Endothelial cell of umbilical vein (primary cell): Measurements from ENCODE around the gene GTSE1. TPM values are rescaled to one million over a fixed set of nuclear protein-coding genes. Genes with fewer than 3 reads are reported as not detected.

Source experiments
- BruUV-seq: library from RNA; stranded (reverse); fragments of 400-500 nt; replicated peaks from 2 replicates; lab custom pipeline; 2021; lab: Mats Ljungman, UMichigan
- CTCF ChIA-PET: fragments of 300-600, 350-600 bp; sonication (Branson Sonifier 250); formaldehyde crosslinking; loops from one replicate; lab custom pipeline; 2021; ENCODE audit warnings: antibody characterized with exemption, inconsistent platforms; lab: Charles Lee
- POLR2A ChIA-PET: fragments of 300-600, 350-600 bp; sonication (Branson Sonifier 250); formaldehyde crosslinking; loops from one replicate; lab custom pipeline; 2021; ENCODE audit warnings: antibody characterized with exemption, inconsistent platforms; lab: Charles Lee
- DNase-seq: peaks from one replicate; pipeline ENCODE4 v3.0.0-alpha.2; 2011; ENCODE audit warnings: low read depth, low spot score
- FAIRE-seq: peaks from 2 replicates; lab custom pipeline; 2011; peaks lifted over from hg19 to GRCh38; lab: Jason Lieb, UNC
- H2AFZ ChIP-seq: 2 replicates; pipeline ENCODE4 v1.6.0; 2012; ENCODE audit warnings: low read depth, low read length, control low read depth, inconsistent platforms
- H3K27ac ChIP-seq: 2 replicates; pipeline ENCODE4 v1.5.1; 2011; ENCODE audit warnings: low read depth, mild to moderate bottlenecking, control low read depth, low read length, moderate library complexity; ENCODE audit not compliant: insufficient read depth
- H3K27me3 ChIP-seq, 2 experiments: 2 replicates each; pipeline versions ENCODE4 v1.6.0 to v1.6.1; 2011; ENCODE audit warnings: low read length in 2 of 2, mixed read lengths in 1 of 2; ENCODE audit not compliant: control insufficient read depth in 2 of 2, insufficient read depth in 2 of 2
- H3K36me3 ChIP-seq, 2 experiments: 2 replicates in 1 of 2; 3 replicates in 1 of 2; pipeline ENCODE4 v1.5.1; 2011; ENCODE audit warnings: low read length in 2 of 2, mild to moderate bottlenecking in 1 of 2, moderate library complexity in 1 of 2; ENCODE audit not compliant: control insufficient read depth in 2 of 2, insufficient read depth in 2 of 2; ENCODE audit errors: extremely low read depth in 1 of 2
- H3K4me1 ChIP-seq: 3 replicates; pipeline ENCODE4 v1.5.1; 2011; ENCODE audit warnings: mild to moderate bottlenecking, low read length; ENCODE audit not compliant: control insufficient read depth, insufficient read depth; ENCODE audit errors: extremely low read depth
- H3K4me2 ChIP-seq: 2 replicates; pipeline ENCODE4 v1.6.1; 2011; ENCODE audit warnings: low read length, control low read depth, mixed read lengths; ENCODE audit not compliant: insufficient read depth
- H3K4me3 ChIP-seq, 3 experiments: fragments of 200-600 bp in 1 of 3; sonication (generic), shearing (Covaris generic) in 1 of 3; replicated peaks in 1 of 3; 2 replicates each; pipeline ENCODE4 v1.5.1; 2011 to 2016; ENCODE audit warnings: control low read depth in 3 of 3, low read length in 3 of 3, mild to moderate bottlenecking in 2 of 3, inconsistent platforms in 1 of 3, low read depth in 1 of 3, moderate library complexity in 1 of 3; ENCODE audit not compliant: insufficient read depth in 1 of 3
- H3K79me2 ChIP-seq: 2 replicates; pipeline ENCODE4 v1.6.0; 2012; ENCODE audit warnings: low read length, inconsistent platforms; ENCODE audit not compliant: control insufficient read depth, insufficient read depth
- H3K9ac ChIP-seq: replicated peaks from 2 replicates; pipeline ENCODE3; 2011; ENCODE audit warnings: low read length, control low read depth; ENCODE audit not compliant: insufficient read depth; ENCODE audit errors: extremely low read depth
- H3K9me1 ChIP-seq: replicated peaks from 3 replicates; pipeline ENCODE4 v1.6.0; 2011; ENCODE audit warnings: mild to moderate bottlenecking, low read length; ENCODE audit not compliant: control insufficient read depth, insufficient read depth; ENCODE audit errors: extremely low read depth
- H3K9me3 ChIP-seq: replicated peaks from 2 replicates; pipeline ENCODE4 v1.5.1; 2012; ENCODE audit warnings: low read length, inconsistent platforms; ENCODE audit not compliant: control insufficient read depth, insufficient read depth
- H4K20me1 ChIP-seq: replicated peaks from 2 replicates; pipeline ENCODE3; 2011; ENCODE audit warnings: mild to moderate bottlenecking, low read length; ENCODE audit not compliant: control insufficient read depth, insufficient read depth; ENCODE audit errors: extremely low read depth
- EZH2 ChIP-seq: IDR thresholded peaks from 2 replicates; pipeline ENCODE4 v1.6.1; 2012; ENCODE audit warnings: borderline replicate concordance, low read depth, mild to moderate bottlenecking, moderate library complexity, low read length, inconsistent platforms; ENCODE audit not compliant: severe bottlenecking
- FOS ChIP-seq: IDR thresholded peaks from 2 replicates; pipeline ENCODE4 v1.6.1; 2011; ENCODE audit warnings: mild to moderate bottlenecking, low read length, moderate library complexity, borderline replicate concordance; ENCODE audit not compliant: insufficient read depth
- GATA2 ChIP-seq: IDR thresholded peaks from 2 replicates; pipeline ENCODE4 v1.7.0; 2011; ENCODE audit warnings: low read depth, mild to moderate bottlenecking, moderate library complexity, mixed read lengths, low read length; ENCODE audit not compliant: insufficient read length, insufficient read depth
- JUN ChIP-seq: IDR thresholded peaks from 2 replicates; pipeline ENCODE4 v1.6.1; 2011; ENCODE audit warnings: borderline replicate concordance, low read depth; ENCODE audit not compliant: insufficient read length, insufficient read depth
- MYC ChIP-seq: IDR thresholded peaks from one replicate; pipeline ENCODE4 v1.6.1; 2011; ENCODE audit warnings: mild to moderate bottlenecking, low read depth, low read length
- POLR2A ChIP-seq: IDR thresholded peaks from 2 replicates; pipeline ENCODE4 v1.6.1; 2012; ENCODE audit warnings: low read depth, mild to moderate bottlenecking, control low read depth, low read length
- POLR2AphosphoS5 ChIP-seq: IDR thresholded peaks from 2 replicates; pipeline ENCODE4 v1.6.1; 2012; ENCODE audit warnings: low read depth, mild to moderate bottlenecking, control low read depth, low read length, moderate library complexity; ENCODE audit not compliant: insufficient read depth
- dilution Hi-C: fragments of 300-500 bp; cut with MboI; formaldehyde crosslinking; loops from one replicate; pipeline ENCODE4 v1.15.0; 2019; ENCODE audit warnings: low sequenced_read_pairs; ENCODE audit not compliant: extremely low pct_ligation_motif_present
- intact Hi-C: fragments of 100-400 bp; cut with micrococcal nuclease; formaldehyde crosslinking; loops from one replicate; pipeline ENCODE4 v1.10.0; 2022
- polyA plus RNA-seq, 4 experiments: library from polyadenylated mRNA; depleted of rRNA in 3 of 4; stranded (reverse) in 3 of 4; unstranded in 1 of 4; fragments of >200 nt; gene quantifications; 2 replicates each; pipeline versions ENCODE4 v1.2.1 to v1.2.3, GENCODE V29; 2011 to 2012; ENCODE audit warnings: missing spikeins in 1 of 4
- total RNA-seq: library from RNA; stranded (reverse); gene quantifications from 2 replicates; pipeline ENCODE4 v1.2.3, GENCODE V29; 2021
- TF ChIP-seq, protein P1 (sequence below), 2 donors: IDR thresholded peaks; 1 replicate in 1 of 2; 2 replicates in 1 of 2; pipeline ENCODE4 v1.5.1; 2011; ENCODE audit warnings: low read length in 2 of 2, mild to moderate bottlenecking in 2 of 2, moderate library complexity in 2 of 2, control low read depth in 1 of 2, inconsistent platforms in 1 of 2, low read depth in 1 of 2; ENCODE audit not compliant: insufficient read depth in 1 of 2; ENCODE audit errors: extremely low read depth in 1 of 2
- TF ChIP-seq, protein P2 (sequence below): IDR thresholded peaks from 2 replicates; pipeline ENCODE4 v1.6.1; 2011; ENCODE audit not compliant: insufficient read depth, insufficient read length

GTSE1 gene
- total and polyA plus RNA-seq, 2 donors (not counting 3 experiments of a cell fraction or from before 2014, with no cell fraction given): 25.9 to 57.2 TPM

DNA sequence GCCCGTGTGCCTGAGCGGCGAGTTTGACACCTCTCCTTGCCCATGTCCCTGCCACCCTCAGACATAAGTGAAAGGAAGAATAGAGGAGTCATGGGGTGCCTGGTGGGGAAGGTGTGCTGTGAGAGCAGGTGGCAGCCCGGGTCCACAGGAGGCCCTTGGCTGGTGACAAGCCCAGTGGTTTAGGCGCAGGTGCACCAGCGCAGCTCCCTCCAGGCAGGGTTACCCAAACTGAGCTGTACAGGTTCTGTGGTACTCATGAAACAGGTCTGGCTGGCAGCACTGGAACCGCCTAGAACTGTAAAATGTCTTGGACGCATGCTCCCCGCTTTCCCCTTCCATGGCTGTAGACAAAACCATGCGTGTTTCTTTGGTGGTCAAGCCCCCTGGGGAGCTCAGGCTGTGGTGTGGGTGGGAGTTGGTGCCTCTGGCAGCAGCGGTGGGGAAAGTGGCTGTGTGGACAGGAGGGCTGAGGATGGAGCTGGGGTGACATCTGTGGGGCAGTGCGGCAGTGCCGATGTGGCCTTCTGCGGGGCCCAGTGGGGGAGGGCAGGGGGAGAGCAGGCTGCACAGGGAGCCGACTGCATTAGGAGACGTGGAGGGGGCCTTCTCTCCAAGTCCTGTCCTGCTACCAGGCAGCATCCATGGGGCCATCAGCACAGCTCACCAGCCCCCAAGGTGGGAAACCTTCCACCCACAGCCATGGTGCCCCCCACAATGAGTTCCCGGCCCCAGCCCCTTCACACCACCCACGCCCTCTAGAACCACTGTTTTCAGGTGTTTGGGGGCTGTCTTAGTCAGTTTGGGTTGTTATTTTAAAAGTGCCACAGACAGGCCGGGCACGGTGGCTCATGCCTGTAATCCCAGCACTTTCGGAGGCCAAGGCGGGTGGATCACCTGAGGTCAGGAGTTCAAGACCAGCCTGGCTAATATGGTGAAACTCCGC is 5.6 kb upstream of the GTSE1 start:
- Histone ChIP-seq H2AFZ (no peak overlapping the region), H3K9me3 (no peaks in the 10 kb centered on the region), H3K27me3 (no peaks in the 10 kb centered on the region), H4K20me1 (no peaks in the 10 kb centered on the region), H3K4me3 (no peak overlapping the region), H3K27ac (no peak overlapping the region), H3K9ac (no peak overlapping the region), H3K4me2 (no peak overlapping the region), H3K79me2 (no peaks in the 10 kb centered on the region), H3K36me3 (peaks cover 0 to 12% of the 10 kb centered on the region in 2 experiments), H3K9me1 (no peaks in the 10 kb centered on the region), H3K4me1 (peaks cover 20% of the 10 kb centered on the region)
- ChIA-PET POLR2A (no interaction called here), CTCF (no interaction called here)
- no peak for DNase-seq
- BruUV-seq: no TSS peak
- FAIRE-seq: no peak
- dilution Hi-C loops (no loop called here), intact Hi-C loops (no loop called here)
- TF ChIP-seq JUN: no peak
- TF ChIP-seq GATA2: no peak
- TF ChIP-seq MYC: no peak
- TF ChIP-seq POLR2AphosphoS5: no peak
- TF ChIP-seq, protein P1, sequence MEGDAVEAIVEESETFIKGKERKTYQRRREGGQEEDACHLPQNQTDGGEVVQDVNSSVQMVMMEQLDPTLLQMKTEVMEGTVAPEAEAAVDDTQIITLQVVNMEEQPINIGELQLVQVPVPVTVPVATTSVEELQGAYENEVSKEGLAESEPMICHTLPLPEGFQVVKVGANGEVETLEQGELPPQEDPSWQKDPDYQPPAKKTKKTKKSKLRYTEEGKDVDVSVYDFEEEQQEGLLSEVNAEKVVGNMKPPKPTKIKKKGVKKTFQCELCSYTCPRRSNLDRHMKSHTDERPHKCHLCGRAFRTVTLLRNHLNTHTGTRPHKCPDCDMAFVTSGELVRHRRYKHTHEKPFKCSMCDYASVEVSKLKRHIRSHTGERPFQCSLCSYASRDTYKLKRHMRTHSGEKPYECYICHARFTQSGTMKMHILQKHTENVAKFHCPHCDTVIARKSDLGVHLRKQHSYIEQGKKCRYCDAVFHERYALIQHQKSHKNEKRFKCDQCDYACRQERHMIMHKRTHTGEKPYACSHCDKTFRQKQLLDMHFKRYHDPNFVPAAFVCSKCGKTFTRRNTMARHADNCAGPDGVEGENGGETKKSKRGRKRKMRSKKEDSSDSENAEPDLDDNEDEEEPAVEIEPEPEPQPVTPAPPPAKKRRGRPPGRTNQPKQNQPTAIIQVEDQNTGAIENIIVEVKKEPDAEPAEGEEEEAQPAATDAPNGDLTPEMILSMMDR (IDR thresholded peaks at IDR 0.05; ENCODE audit: extremely low read depth in 1 of 2, insufficient read depth in 1 of 2, low read depth in 1 of 2, low read length in 2 of 2): no peak
- TF ChIP-seq POLR2A: no peak
- TF ChIP-seq EZH2: no peak
- no peak for TF ChIP-seq FOS
- TF ChIP-seq, protein P2, sequence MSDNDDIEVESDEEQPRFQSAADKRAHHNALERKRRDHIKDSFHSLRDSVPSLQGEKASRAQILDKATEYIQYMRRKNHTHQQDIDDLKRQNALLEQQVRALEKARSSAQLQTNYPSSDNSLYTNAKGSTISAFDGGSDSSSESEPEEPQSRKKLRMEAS: no peak
